GM23338 (cell line): ENCODE results near the gene PCDHAC1. TPM values are rescaled to one million over a fixed set of nuclear protein-coding genes. Genes with fewer than 3 reads are reported as not detected.
A peak's percentile ranks its signal among the peaks of the same experiment; 100 is the strongest.

Experiments
- ATAC-seq: fragments of 200-7000 bp; cut with Tn5 transposase; 3 replicates; pipeline ENCODE4 v1.9.1; 2020
- DNase-seq: peaks from one replicate; pipeline ENCODE4 v3.0.0-alpha.2; 2015; ENCODE audit warnings: low spot score
- H2AFZ ChIP-seq: fragments of 200-600 bp; sonication (generic); 2 replicates; pipeline ENCODE4 v1.8.0; 2016; ENCODE audit warnings: antibody characterized with exemption, mild to moderate bottlenecking, moderate library complexity
- H3F3A ChIP-seq: fragments of 200-600 bp; sonication (generic); replicated peaks from 2 replicates; pipeline ENCODE4 v1.8.0; 2017; ENCODE audit warnings: antibody characterized with exemption, mixed run types, low read depth
- H3K27ac ChIP-seq: fragments of 200-600 bp; sonication (generic); 2 replicates; pipeline ENCODE4 v1.6.1; 2016; ENCODE audit warnings: low read depth
- H3K27me3 ChIP-seq: fragments of 200-600 bp; sonication (generic); 2 replicates; pipeline ENCODE4 v1.8.0; 2016; ENCODE audit warnings: mild to moderate bottlenecking, mixed run types, moderate library complexity; ENCODE audit not compliant: insufficient read depth
- H3K36me3 ChIP-seq: fragments of 200-600 bp; sonication (generic); 2 replicates; pipeline ENCODE4 v1.8.0; 2016; ENCODE audit warnings: mild to moderate bottlenecking; ENCODE audit not compliant: insufficient read depth
- H3K4me1 ChIP-seq: fragments of 200-600 bp; sonication (generic); 2 replicates; pipeline ENCODE4 v1.8.0; 2016; ENCODE audit warnings: mild to moderate bottlenecking, moderate library complexity; ENCODE audit not compliant: insufficient read depth
- H3K4me2 ChIP-seq: fragments of 200-600 bp; sonication (generic); 2 replicates; pipeline ENCODE4 v1.7.1; 2017; ENCODE audit warnings: mixed run types
- H3K4me3 ChIP-seq: fragments of 200-600 bp; sonication (generic); 2 replicates; pipeline ENCODE4 v1.6.1; 2016; ENCODE audit warnings: mixed run types
- H3K79me2 ChIP-seq: fragments of 200-600 bp; sonication (generic); replicated peaks from 2 replicates; pipeline ENCODE4 v1.8.0; 2017; ENCODE audit warnings: mild to moderate bottlenecking; ENCODE audit not compliant: insufficient read depth
- H3K9me2 ChIP-seq: fragments of 200-600 bp; sonication (generic); 2 replicates; pipeline ENCODE4 v1.8.0; 2017; ENCODE audit not compliant: insufficient read depth
- H4K20me1 ChIP-seq: fragments of 200-600 bp; sonication (generic); replicated peaks from 2 replicates; pipeline ENCODE4 v1.8.0; 2017; ENCODE audit warnings: mild to moderate bottlenecking; ENCODE audit not compliant: insufficient read depth
- H3K27ac Mint-ChIP-seq: 2 replicates; pipeline ENCODE4 v1.8.0; 2020; ENCODE audit warnings: inconsistent platforms, mild to moderate bottlenecking, moderate library complexity, mixed read lengths
- H3K27me3 Mint-ChIP-seq: 3 replicates; pipeline ENCODE4 v1.8.0; 2022; ENCODE audit warnings: low read depth, mild to moderate bottlenecking, moderate library complexity, mixed read lengths, inconsistent platforms; ENCODE audit not compliant: insufficient read depth, poor library complexity
- H3K36me3 Mint-ChIP-seq: 3 replicates; pipeline ENCODE4 v1.8.0; 2021; ENCODE audit warnings: low read depth, mild to moderate bottlenecking, inconsistent platforms, moderate library complexity, mixed read lengths
- H3K4me1 Mint-ChIP-seq: 3 replicates; pipeline ENCODE4 v1.8.0; 2020; ENCODE audit warnings: mild to moderate bottlenecking, inconsistent platforms, mixed read lengths
- H3K4me3 Mint-ChIP-seq: 3 replicates; pipeline ENCODE4 v1.8.0; 2021; ENCODE audit warnings: moderate library complexity, mild to moderate bottlenecking, inconsistent platforms, mixed read lengths
- H3K9me3 Mint-ChIP-seq: 3 replicates; pipeline ENCODE4 v1.8.0; 2020; ENCODE audit warnings: moderate library complexity, mild to moderate bottlenecking, inconsistent platforms, mixed read lengths
- CREB1 ChIP-seq: fragments of 250-450 bp; sonication (Bioruptor Pico); IDR thresholded peaks from 2 replicates; pipeline ENCODE4 v1.5.0; 2020; ENCODE audit warnings: low read depth, mild to moderate bottlenecking, moderate library complexity
- EZH2 ChIP-seq: fragments of 200-600 bp; sonication (generic); IDR thresholded peaks from one replicate; pipeline ENCODE4 v1.8.0; 2017; ENCODE audit warnings: antibody characterized with exemption, mild to moderate bottlenecking, low read depth; ENCODE audit not compliant: unreplicated experiment
- EZH2phosphoT487 ChIP-seq: fragments of 200-600 bp; sonication (generic); IDR thresholded peaks from one replicate; pipeline ENCODE4 v1.8.1; 2018; ENCODE audit warnings: antibody characterized with exemption; ENCODE audit not compliant: unreplicated experiment
- JUNB ChIP-seq: IDR thresholded peaks from one replicate; pipeline ENCODE4 v1.6.1; 2016; ENCODE audit warnings: antibody characterized with exemption; ENCODE audit not compliant: unreplicated experiment
- NANOG ChIP-seq: IDR thresholded peaks from 2 replicates; pipeline ENCODE4 v1.6.1; 2016; ENCODE audit warnings: antibody characterized with exemption, borderline replicate concordance
- POLR2AphosphoS5 ChIP-seq: IDR thresholded peaks from 2 replicates; pipeline ENCODE4 v1.6.1; 2016; ENCODE audit warnings: antibody characterized with exemption, low read depth
- STAT1 ChIP-seq: IDR thresholded peaks from one replicate; pipeline ENCODE4 v1.6.1; 2016; ENCODE audit warnings: antibody characterized with exemption; ENCODE audit not compliant: unreplicated experiment
- ZNF114 ChIP-seq: fragments of 250-450 bp; sonication (Bioruptor Pico); IDR thresholded peaks from 2 replicates; pipeline ENCODE4 v1.5.0; 2020; ENCODE audit warnings: mild to moderate bottlenecking, moderate library complexity
- ZNF331 ChIP-seq: fragments of 250-450 bp; sonication (Bioruptor Pico); IDR thresholded peaks from 2 replicates; pipeline ENCODE4 v1.5.0; 2020; ENCODE audit warnings: low read depth, mild to moderate bottlenecking, moderate library complexity
- ZNF462 ChIP-seq: fragments of 250-450 bp; sonication (Bioruptor Pico); IDR thresholded peaks from 2 replicates; pipeline ENCODE4 v1.5.0; 2020; ENCODE audit warnings: mild to moderate bottlenecking, moderate library complexity
- polyA plus RNA-seq: library from polyadenylated mRNA; unstranded; fragments of >200 nt; fragmentation: Nextera tagmentation; extraction: Ambion mirVana; gene quantifications from 2 replicates; pipeline ENCODE4 v1.2.1, GENCODE V29; 2016
- total RNA-seq: library from RNA; depleted of rRNA; stranded (reverse); fragments of >200 nt; shearing (Covaris generic); gene quantifications from 2 replicates; pipeline ENCODE4 v1.2.3, GENCODE V29; 2014
- TF ChIP-seq, protein P1 (sequence below), 2 experiments: fragments of 200-600 bp in 1 of 2; sonication (generic) in 1 of 2; conservative IDR thresholded peaks; 2 replicates each; pipeline versions ENCODE4 v1.5.1 to v1.6.1; 2016 to 2017; ENCODE audit warnings: antibody characterized with exemption in 2 of 2, low read depth in 2 of 2, mild to moderate bottlenecking in 2 of 2, moderate library complexity in 1 of 2

Gene PCDHAC1
- total and polyA plus RNA-seq, 2 experiments from 2014 or later: 0.53 to 12.1 TPM

GRCh38 chr5:140967226-140967893, 41.3 kb downstream of the PCDHAC1 start:
- peaks cover 26% of the 10 kb centered on the region for H3K27me3 Mint-ChIP-seq
- Histone ChIP-seq H3F3A (no peaks in the 10 kb centered on the region), H3K27ac (no peak overlapping the region), H3K4me1 (peaks cover 14% of the 10 kb centered on the region), H4K20me1 (0 out of 2 replicates have a peak, but pooled peaks cover 3% of the 10 kb centered on the region), H3K9me2 (no peaks in the 10 kb centered on the region), H3K4me2 (peak overlapping the region; percentile 99), H3K79me2 (0 out of 2 replicates have a peak, but pooled peaks cover 14% of the 10 kb centered on the region), H3K4me3 (peak overlapping the region; percentile 93), H2AFZ (peak overlapping the region; percentile 86), H3K36me3 (no peaks in the 10 kb centered on the region), H3K27me3 (peaks cover 43% of the 10 kb centered on the region)
- peak overlapping the region; percentile 90 for H3K4me3 Mint-ChIP-seq
- peaks cover 4% of the 10 kb centered on the region; the same call in 2 of the 3 replicates for H3K36me3 Mint-ChIP-seq
- no peaks in the 10 kb centered on the region for H3K9me3 Mint-ChIP-seq
- H3K27ac Mint-ChIP-seq: no peak overlapping the region
- peak; percentile 36 for DNase-seq
- ATAC-seq: peak; percentile 58
- H3K4me1 Mint-ChIP-seq: peaks cover 43% of the 10 kb centered on the region
- no peak for TF ChIP-seq EZH2phosphoT487
- TF ChIP-seq, protein P1, sequence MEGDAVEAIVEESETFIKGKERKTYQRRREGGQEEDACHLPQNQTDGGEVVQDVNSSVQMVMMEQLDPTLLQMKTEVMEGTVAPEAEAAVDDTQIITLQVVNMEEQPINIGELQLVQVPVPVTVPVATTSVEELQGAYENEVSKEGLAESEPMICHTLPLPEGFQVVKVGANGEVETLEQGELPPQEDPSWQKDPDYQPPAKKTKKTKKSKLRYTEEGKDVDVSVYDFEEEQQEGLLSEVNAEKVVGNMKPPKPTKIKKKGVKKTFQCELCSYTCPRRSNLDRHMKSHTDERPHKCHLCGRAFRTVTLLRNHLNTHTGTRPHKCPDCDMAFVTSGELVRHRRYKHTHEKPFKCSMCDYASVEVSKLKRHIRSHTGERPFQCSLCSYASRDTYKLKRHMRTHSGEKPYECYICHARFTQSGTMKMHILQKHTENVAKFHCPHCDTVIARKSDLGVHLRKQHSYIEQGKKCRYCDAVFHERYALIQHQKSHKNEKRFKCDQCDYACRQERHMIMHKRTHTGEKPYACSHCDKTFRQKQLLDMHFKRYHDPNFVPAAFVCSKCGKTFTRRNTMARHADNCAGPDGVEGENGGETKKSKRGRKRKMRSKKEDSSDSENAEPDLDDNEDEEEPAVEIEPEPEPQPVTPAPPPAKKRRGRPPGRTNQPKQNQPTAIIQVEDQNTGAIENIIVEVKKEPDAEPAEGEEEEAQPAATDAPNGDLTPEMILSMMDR (conservative IDR thresholded peaks at IDR 0.05; ENCODE audit: low read depth in 2 of 2): peak in 1 of 2 experiments; percentile 20; a peak in 1 of 4 replicates

DNA sequence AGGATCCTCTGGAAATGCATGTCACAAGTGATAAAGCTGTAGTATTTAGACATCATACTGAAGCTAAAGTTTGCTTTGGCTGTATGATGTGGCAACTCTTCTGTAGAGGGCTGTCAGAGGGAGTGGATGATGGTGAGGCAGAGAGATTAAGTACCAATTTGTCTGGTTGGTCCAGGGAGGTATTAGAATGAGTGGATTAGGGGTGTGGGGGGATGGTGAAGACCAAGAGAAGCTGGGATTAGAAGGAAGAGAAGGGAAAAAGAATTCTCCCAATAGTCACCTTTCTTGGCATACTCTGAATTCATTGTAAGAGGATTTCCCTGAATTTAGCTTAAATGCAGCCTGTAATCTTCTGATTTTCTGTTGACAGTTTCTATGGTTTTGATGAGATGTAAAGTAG, 43.8 kb downstream of the PCDHAC1 start:
- H3K27ac ChIP-seq: no peak overlapping the region
- TF ChIP-seq JUNB (no peak), ZNF462 (CRISPR knock-in tag) (no peak), STAT1 (no peak), EZH2 (no peak), CREB1 (CRISPR knock-in tag) (no peak), NANOG (no peak), EZH2phosphoT487 (no peak), POLR2AphosphoS5 (no peak), ZNF114 (CRISPR knock-in tag) (no peak), ZNF331 (CRISPR knock-in tag) (no peak)
- TF ChIP-seq, protein P1 (conservative IDR thresholded peaks at IDR 0.05; ENCODE audit: low read depth in 2 of 2): no peak

More for the DNA sequence above, 43.8 kb downstream of the PCDHAC1 start:
- Histone ChIP-seq H3F3A (no peaks in the 10 kb centered on the region), H4K20me1 (no peaks in the 10 kb centered on the region), H3K4me1 (peaks cover 12% of the 10 kb centered on the region), H3K4me2 (no peak overlapping the region), H3K9me2 (no peaks in the 10 kb centered on the region), H2AFZ (no peak overlapping the region), H3K4me3 (no peak overlapping the region), H3K27me3 (peaks cover 36% of the 10 kb centered on the region), H3K36me3 (no peaks in the 10 kb centered on the region), H3K79me2 (0 out of 2 replicates have a peak, but pooled peaks cover 15% of the 10 kb centered on the region)
- H3K9me3 Mint-ChIP-seq: no peaks in the 10 kb centered on the region
- DNase-seq (no peak), ATAC-seq (no peak)
- H3K36me3 Mint-ChIP-seq: peaks cover 4% of the 10 kb centered on the region; the same call in 2 of the 3 replicates
- H3K4me1 Mint-ChIP-seq: peaks cover 43% of the 10 kb centered on the region
- peaks cover 22% of the 10 kb centered on the region for H3K27me3 Mint-ChIP-seq
- no peak overlapping the region for H3K27ac Mint-ChIP-seq
- H3K4me3 Mint-ChIP-seq: no peak overlapping the region; the same call in 2 of the 3 replicates
